Measurements from ENCODE around the gene TMEM109. TPM values are rescaled to one million over a fixed set of nuclear protein-coding genes. Genes with fewer than 3 reads are reported as not detected.

The TMEM109 gene
- total and polyA plus RNA-seq, 2 of the 13 experiments (the other 11 are each of a cell fraction or from before 2014, with no cell fraction given), result 7.7 to 18.0 TPM

GRCh38 chr11:60924110-60924905 is 10.3 kb downstream of the TMEM109 start, which contains the start of gene TMEM132A (continued):
- TF ChIP-seq MYNN (CRISPR knock-in tag; IDR thresholded peaks at IDR 0.05; ENCODE audit: low read depth), result no peak
- no peak for TF ChIP-seq RARG (CRISPR knock-in tag; IDR thresholded peaks at IDR 0.05; ENCODE audit: low read depth)
- TF ChIP-seq, protein P1, sequence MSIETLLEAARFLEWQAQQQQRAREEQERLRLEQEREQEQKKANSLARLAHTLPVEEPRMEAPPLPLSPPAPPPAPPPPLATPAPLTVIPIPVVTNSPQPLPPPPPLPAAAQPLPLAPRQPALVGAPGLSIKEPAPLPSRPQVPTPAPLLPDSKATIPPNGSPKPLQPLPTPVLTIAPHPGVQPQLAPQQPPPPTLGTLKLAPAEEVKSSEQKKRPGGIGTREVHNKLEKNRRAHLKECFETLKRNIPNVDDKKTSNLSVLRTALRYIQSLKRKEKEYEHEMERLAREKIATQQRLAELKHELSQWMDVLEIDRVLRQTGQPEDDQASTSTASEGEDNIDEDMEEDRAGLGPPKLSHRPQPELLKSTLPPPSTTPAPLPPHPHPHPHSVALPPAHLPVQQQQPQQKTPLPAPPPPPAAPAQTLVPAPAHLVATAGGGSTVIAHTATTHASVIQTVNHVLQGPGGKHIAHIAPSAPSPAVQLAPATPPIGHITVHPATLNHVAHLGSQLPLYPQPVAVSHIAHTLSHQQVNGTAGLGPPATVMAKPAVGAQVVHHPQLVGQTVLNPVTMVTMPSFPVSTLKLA (IDR thresholded peaks at IDR 0.05), result no peak
- TF ChIP-seq, protein P2, sequence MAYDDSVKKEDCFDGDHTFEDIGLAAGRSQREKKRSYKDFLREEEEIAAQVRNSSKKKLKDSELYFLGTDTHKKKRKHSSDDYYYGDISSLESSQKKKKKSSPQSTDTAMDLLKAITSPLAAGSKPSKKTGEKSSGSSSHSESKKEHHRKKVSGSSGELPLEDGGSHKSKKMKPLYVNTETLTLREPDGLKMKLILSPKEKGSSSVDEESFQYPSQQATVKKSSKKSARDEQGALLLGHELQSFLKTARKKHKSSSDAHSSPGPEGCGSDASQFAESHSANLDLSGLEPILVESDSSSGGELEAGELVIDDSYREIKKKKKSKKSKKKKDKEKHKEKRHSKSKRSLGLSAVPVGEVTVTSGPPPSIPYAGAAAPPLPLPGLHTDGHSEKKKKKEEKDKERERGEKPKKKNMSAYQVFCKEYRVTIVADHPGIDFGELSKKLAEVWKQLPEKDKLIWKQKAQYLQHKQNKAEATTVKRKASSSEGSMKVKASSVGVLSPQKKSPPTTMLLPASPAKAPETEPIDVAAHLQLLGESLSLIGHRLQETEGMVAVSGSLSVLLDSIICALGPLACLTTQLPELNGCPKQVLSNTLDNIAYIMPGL (CRISPR knock-in tag; IDR thresholded peaks at IDR 0.05; ENCODE audit: borderline replicate concordance in 1 of 2, low read depth in 1 of 2), result peak; percentile 33 to 40; a peak in 2 of 4 replicates
- TF ChIP-seq ESRRA (CRISPR knock-in tag; IDR thresholded peaks at IDR 0.05; ENCODE audit: low read depth), result no peak
- no peak for TF ChIP-seq SUZ12 (IDR thresholded peaks at IDR 0.05; ENCODE audit: low read depth, low read length)
- TF ChIP-seq ZNF496 (CRISPR knock-in tag; IDR thresholded peaks at IDR 0.05; ENCODE audit: insufficient replicate concordance), result no peak
- TF ChIP-seq SNAPC5 (CRISPR knock-in tag; IDR thresholded peaks at IDR 0.05; ENCODE audit: borderline replicate concordance), result no peak
- TF ChIP-seq ZNF280B (CRISPR knock-in tag; IDR thresholded peaks at IDR 0.05; ENCODE audit: borderline replicate concordance), result no peak
- no peak for TF ChIP-seq ZNF597 (CRISPR knock-in tag; IDR thresholded peaks at IDR 0.05)
- TF ChIP-seq, protein P3, sequence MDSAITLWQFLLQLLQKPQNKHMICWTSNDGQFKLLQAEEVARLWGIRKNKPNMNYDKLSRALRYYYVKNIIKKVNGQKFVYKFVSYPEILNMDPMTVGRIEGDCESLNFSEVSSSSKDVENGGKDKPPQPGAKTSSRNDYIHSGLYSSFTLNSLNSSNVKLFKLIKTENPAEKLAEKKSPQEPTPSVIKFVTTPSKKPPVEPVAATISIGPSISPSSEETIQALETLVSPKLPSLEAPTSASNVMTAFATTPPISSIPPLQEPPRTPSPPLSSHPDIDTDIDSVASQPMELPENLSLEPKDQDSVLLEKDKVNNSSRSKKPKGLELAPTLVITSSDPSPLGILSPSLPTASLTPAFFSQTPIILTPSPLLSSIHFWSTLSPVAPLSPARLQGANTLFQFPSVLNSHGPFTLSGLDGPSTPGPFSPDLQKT (CRISPR knock-in tag; IDR thresholded peaks at IDR 0.05; ENCODE audit: borderline replicate concordance), result no peak
- TF ChIP-seq, protein P4, sequence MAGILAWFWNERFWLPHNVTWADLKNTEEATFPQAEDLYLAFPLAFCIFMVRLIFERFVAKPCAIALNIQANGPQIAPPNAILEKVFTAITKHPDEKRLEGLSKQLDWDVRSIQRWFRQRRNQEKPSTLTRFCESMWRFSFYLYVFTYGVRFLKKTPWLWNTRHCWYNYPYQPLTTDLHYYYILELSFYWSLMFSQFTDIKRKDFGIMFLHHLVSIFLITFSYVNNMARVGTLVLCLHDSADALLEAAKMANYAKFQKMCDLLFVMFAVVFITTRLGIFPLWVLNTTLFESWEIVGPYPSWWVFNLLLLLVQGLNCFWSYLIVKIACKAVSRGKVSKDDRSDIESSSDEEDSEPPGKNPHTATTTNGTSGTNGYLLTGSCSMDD (CRISPR knock-in tag; IDR thresholded peaks at IDR 0.05), result no peak
- no peak for TF ChIP-seq ZNF20 (CRISPR knock-in tag; IDR thresholded peaks at IDR 0.05)
- no peak for TF ChIP-seq PHF5A (CRISPR knock-in tag; IDR thresholded peaks at IDR 0.05; ENCODE audit: low read depth, unreplicated experiment)
- TF ChIP-seq PITX1 (CRISPR knock-in tag; IDR thresholded peaks at IDR 0.05), result no peak
- no peak for TF ChIP-seq ZNF780A (CRISPR knock-in tag; IDR thresholded peaks at IDR 0.05)
- 0 out of 2 replicates have a peak, but pooled peaks have one; percentile 18 for TF ChIP-seq FOXP4 (CRISPR knock-in tag; IDR thresholded peaks at IDR 0.05)
